ENCODE data around the gene TMEM26.

Gene TMEM26

DNA sequence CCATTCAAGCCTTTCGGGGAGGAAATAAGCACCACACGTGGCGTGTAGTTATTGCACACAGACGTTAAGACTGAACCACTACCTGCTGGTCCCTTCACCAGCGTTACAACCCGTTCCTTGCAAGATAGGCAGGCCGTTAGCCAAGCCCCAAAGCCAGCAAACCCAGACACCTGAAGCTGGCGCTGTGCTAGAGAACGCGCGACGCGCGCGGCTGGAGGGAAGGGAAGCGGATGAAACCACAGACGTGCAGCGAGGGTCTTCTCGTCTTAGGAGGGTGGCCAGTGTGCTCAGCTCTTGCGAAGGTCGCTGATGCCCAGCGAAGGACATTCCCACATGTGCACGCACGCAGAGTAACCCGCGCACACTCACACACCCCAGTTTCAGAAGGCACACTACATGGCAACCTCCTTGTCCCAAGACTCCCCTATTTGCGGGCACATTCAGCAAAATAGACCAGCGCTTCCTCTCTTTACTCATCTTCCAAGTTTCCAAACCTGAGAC is 980 bp downstream of the TMEM26 start:
- TF ChIP-seq, protein P1, sequence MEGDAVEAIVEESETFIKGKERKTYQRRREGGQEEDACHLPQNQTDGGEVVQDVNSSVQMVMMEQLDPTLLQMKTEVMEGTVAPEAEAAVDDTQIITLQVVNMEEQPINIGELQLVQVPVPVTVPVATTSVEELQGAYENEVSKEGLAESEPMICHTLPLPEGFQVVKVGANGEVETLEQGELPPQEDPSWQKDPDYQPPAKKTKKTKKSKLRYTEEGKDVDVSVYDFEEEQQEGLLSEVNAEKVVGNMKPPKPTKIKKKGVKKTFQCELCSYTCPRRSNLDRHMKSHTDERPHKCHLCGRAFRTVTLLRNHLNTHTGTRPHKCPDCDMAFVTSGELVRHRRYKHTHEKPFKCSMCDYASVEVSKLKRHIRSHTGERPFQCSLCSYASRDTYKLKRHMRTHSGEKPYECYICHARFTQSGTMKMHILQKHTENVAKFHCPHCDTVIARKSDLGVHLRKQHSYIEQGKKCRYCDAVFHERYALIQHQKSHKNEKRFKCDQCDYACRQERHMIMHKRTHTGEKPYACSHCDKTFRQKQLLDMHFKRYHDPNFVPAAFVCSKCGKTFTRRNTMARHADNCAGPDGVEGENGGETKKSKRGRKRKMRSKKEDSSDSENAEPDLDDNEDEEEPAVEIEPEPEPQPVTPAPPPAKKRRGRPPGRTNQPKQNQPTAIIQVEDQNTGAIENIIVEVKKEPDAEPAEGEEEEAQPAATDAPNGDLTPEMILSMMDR (IDR thresholded peaks at IDR 0.05; ENCODE audit: control insufficient read depth, extremely low read depth, insufficient read depth) = no peak
- no peak overlapping the region for H3K4me3 ChIP-seq (ENCODE audit: low read depth, low read length)

DNA sequence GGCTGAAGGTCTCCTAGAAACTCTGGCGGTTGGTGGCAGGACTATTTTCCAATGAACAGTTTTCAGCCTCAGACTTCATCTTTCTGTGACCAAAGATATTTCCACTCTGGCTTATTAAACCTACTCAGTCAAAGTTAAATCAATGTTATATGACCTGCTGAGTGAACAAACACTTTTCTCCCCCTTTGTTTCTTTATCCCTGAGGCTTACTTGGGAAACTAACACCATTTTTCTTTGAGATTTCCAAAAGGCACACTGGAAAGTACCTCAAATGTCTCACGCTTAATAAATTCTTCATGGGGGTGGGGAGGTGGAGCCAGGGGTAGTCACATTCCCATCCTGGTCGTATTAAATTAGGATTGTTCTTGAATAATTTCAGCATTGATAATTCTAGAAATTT is 1.8 kb downstream of the TMEM26 start:
- H3K4me3 ChIP-seq (ENCODE audit: low read depth, low read length) = no peak overlapping the region
- TF ChIP-seq, protein P1 (IDR thresholded peaks at IDR 0.05; ENCODE audit: control insufficient read depth, extremely low read depth, insufficient read depth) = no peak
- no peak for DNase-seq (ENCODE audit: low read depth)

More for the DNA sequence above, 980 bp downstream of the TMEM26 start:
- DNase-seq (ENCODE audit: low read depth) = no peak

DNA sequence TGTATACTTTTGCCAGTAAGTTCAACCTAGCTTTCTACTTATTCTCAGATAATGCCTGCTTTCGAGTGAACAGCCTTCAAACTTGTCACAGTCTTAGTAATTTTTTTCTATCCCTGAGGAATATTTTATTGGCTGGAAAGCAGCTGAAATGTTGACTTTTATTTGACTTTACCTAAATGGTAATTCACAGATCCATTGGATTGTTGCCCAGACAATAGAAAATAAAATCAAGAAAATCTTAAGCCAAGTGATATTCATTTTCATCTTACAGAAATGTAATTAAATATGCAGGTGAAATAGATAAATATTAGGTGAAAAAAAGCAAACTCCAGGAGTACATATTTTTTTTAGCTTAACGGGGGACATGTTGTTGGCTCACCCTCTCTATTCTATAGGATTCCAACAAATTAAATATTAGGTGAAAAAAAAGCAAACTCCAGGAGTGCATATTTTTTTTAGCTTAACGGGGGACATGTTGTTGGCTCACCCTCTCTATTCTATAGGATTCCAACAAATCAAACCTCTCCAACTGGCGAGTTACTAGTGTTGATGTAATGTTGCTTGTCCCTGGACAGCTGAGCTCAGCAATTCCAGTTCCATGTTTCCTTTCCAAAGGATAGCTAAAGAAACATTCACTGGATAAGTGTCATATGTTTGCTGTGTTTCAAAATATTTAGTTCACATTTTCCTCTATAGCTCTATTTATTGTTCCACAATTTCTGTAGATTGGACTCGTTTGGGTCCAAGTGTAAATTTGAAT is 4.2 kb downstream of the TMEM26 start:
- no peak for DNase-seq (ENCODE audit: low read depth)
- TF ChIP-seq, protein P1 (IDR thresholded peaks at IDR 0.05; ENCODE audit: control insufficient read depth, extremely low read depth, insufficient read depth) = no peak
- H3K4me3 ChIP-seq (ENCODE audit: low read depth, low read length) = no peak overlapping the region

DNA sequence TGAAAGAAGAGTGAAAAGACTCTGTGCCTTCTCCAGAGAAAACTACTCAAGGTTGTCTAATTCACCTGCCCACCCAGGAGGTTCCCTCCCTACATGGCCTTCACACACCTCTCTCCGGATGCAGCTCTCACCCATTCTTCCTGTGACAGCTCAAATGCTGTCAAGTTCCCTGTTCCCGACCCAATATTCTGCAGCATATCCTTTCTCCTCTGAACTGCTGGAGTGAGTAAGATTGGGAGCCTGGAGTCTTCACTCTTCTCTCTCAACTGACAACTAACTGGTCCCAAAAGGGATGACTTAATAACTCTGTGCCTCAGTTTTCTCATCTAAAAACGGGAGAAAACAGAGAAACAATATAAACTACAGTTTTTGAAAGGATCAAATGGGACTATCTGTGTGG is 5.1 kb downstream of the TMEM26 start:
- TF ChIP-seq, protein P1 (IDR thresholded peaks at IDR 0.05; ENCODE audit: control insufficient read depth, extremely low read depth, insufficient read depth) = no peak
- DNase-seq (ENCODE audit: low read depth) = no peak
- no peak overlapping the region for H3K4me3 ChIP-seq (ENCODE audit: low read depth, low read length)

DNA sequence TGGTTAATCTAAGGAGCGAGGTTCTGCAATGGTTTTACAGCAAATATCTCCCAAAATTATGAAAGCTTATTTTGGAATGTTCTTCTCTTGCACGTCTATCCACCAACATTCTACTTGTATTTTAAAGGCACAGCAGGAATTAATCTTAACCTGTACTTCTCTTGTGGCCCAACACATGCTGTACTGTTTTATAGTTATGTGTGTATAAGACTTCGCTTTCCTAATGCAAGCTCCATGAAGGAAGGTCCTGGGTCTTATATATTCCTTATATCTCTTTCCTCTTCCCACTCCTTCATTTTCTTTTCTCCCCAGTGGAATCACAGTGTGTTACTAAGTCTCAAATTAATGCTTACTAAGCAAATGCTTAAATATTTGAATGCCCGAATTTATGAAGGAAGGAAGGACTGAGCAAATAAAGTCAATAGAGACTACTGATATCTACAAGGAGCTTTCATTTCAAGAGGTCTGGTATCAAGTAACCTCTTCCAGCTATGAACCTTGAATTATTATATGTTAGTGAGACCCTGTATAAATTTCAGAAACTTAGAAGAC is 14.0 kb downstream of the TMEM26 start:
- TF ChIP-seq, protein P1 (IDR thresholded peaks at IDR 0.05; ENCODE audit: control insufficient read depth, extremely low read depth, insufficient read depth) = no peak
- H3K4me3 ChIP-seq (ENCODE audit: low read depth, low read length) = no peak overlapping the region
- no peak for DNase-seq (ENCODE audit: low read depth)

DNA sequence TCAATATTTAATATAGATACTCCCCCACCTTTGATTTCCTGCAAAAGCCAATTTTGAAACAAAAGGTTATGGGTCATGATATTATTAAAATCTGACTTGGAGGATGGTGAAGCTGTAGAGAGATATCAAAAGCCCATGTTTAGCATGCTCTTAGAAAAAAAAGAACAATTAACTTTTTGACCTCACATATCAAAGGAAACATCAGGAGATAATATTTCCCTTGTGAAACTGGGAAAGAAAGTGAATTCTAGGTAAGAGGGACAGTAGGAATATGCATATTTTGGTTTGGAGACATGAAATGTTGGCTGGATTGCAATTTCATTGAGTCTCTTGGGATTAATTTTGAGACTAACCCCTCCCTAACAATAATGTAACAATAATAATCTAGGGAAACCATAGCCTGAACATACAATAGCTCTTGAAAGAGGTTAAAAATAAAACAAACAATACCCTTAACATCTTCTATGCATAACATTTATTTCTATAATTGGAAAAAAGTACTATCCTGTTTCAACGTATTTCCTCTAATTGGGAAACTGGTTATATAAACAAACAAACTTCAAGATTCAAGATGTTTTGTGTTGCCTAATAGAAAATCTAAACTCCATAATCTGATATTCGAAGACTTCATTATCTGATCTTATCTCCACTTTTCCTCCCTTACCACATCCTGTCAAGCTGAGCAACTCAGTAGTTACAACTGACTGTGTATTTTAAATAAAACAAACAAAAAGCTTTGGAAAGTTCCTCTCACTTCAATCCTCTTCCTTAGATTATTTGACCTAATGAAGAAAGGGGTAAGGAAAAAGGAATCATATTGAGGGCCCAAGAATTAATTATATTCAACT is 14.8 kb downstream of the TMEM26 start:
- DNase-seq (ENCODE audit: low read depth) = no peak
- TF ChIP-seq, protein P1 (IDR thresholded peaks at IDR 0.05; ENCODE audit: control insufficient read depth, extremely low read depth, insufficient read depth) = no peak
- no peak overlapping the region for H3K4me3 ChIP-seq (ENCODE audit: low read depth, low read length)

All from LNCaP clone FGC (cell line).